Activated gamma-delta T cell treated with anti-CD3 and anti-CD28 coated beads, Interleukin-2, amount 50 U/mL, for 16 hours (primary cell): ENCODE measurements around the gene GRID1.
"Not testable (repeated sequence)": the region's sequence is repeated elsewhere in the genome, so short reads cannot be mapped to it uniquely, and the experiment has no call there.

Experiments used
- DNase-seq: peaks from one replicate; pipeline ENCODE4 v3.0.0-alpha.2; 2020; ENCODE audit warnings: low read depth

The GRID1 gene

GRCh38 chr10:85983051-85983450, 383.5 kb downstream of the GRID1 start:
- no peak for DNase-seq

- no peak for DNase-seq
Observed at GRCh38 chr10:85979598-85979997, 387.0 kb downstream of the GRID1 start.

GRCh38 chr10:85978566-85979358, 387.8 kb downstream of the GRID1 start:
- DNase-seq, result no peak

DNA sequence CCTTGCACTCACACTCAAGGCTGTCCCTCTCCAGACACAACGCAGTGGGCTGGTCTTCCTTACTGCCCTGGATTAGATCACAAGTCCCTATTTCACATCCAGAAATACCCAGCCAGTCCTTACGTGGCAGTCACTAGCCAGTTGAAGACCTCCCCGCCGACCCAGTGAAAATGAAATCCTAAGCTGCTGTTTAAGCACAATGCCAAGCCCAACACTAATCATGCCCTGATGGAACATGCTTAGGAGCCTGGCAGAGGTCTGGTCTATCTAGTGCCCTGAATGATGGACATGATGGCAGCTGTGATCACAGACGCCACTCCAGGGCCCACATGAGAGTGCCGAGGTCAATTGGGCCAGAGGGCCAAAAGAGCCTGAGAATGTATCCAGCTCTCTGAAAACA, 389.0 kb downstream of the GRID1 start:
- DNase-seq, result no peak

DNA sequence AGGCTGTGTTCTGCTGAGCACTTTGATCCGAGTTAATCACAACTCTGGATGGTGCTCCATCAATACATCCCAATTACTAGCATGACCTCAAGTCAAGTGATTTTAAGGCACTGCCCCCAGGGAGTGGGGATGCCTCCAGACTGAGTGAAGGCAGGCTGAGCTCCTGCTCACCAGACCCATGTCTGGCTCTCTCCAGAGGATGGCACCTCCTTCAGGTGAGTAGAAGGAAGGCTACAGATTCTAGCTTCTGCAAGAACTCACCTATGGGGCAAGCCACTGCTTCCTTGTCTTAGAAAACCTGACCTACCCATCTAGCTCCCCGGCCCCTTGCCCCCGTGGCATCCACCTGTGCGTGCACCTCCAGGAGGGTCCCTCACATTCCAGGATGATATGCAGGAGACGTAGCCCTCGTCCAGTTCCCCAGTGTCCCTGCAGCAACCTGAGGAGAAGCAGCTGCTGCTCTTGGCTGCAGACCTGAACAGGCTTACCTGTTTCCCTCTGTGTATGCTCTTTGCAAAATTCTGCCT, 390.3 kb downstream of the GRID1 start:
- DNase-seq, result no peak

GRCh38 chr10:85971494-85971893, 395.1 kb downstream of the GRID1 start:
- DNase-seq, result no peak

GRCh38 chr10:85967594-85967993, 399.0 kb downstream of the GRID1 start:
- no peak for DNase-seq

- no peak for DNase-seq
Observed at GRCh38 chr10:85961479-85962067, 405.0 kb downstream of the GRID1 start.

DNA sequence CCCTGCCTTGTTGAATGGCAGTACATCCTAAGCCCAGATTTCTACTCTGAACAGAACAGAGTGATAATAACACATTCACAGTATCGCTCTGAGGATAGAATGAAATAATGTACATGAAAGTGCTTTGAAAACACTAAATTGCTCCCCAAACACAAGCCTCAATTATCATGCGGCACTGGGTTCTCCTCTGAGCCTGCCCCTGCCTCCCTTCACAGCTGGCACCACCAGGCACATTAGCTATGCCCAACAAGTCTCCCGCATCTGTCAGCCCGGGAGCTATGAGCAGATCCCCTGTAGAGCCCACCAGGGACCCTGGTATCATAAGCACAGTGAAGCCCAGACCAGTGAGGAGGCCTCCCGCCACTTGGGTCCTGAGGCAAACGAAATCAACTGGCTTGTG, 405.5 kb downstream of the GRID1 start:
- DNase-seq, result no peak

GRCh38 chr10:85959239-85959638, 407.4 kb downstream of the GRID1 start:
- DNase-seq, result no peak

- DNase-seq, result no peak
Observed at GRCh38 chr10:85950921-85951320, 415.7 kb downstream of the GRID1 start.

GRCh38 chr10:85946713-85947326, 419.8 kb downstream of the GRID1 start:
- no peak for DNase-seq

GRCh38 chr10:85936161-85936560, 430.4 kb downstream of the GRID1 start:
- no peak for DNase-seq

DNA sequence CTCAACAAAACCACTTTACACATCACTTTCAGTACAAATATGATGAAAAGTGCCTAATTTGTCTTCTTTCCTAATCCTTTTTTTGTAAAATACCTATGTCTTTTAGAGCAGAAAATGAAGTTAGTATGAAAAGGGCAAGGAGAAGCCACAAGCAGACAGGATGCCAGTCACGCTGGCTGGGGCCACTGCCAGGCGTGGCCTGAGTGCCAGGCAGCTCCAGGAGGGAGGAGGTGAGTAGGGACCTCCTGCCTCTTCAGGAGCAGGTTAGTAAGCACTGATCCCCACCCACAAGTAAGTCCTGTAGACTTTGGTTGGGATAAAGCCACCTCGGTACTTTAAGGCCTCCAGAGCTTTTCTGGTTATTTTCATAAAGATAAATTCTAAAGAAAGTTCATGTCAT, 432.0 kb downstream of the GRID1 start:
- DNase-seq, result no peak

DNA sequence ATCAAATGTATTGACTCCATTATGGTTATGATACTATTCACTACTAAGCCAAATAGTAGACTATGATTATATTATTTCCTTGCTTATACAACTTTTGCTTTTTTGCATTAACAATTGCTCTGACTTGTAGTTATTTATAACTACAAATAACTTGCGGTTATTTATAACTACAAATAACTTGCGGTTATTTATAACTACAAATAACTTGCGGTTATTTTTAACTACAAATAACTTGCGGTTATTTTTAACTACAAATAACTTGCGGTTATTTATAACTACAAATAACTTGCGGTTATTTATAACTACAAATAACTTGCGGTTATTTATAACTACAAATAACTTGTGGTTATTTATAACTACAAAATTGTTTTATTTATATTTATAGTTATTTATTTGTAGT, 436.6 kb downstream of the GRID1 start:
- not testable (repeated sequence) for DNase-seq

DNA sequence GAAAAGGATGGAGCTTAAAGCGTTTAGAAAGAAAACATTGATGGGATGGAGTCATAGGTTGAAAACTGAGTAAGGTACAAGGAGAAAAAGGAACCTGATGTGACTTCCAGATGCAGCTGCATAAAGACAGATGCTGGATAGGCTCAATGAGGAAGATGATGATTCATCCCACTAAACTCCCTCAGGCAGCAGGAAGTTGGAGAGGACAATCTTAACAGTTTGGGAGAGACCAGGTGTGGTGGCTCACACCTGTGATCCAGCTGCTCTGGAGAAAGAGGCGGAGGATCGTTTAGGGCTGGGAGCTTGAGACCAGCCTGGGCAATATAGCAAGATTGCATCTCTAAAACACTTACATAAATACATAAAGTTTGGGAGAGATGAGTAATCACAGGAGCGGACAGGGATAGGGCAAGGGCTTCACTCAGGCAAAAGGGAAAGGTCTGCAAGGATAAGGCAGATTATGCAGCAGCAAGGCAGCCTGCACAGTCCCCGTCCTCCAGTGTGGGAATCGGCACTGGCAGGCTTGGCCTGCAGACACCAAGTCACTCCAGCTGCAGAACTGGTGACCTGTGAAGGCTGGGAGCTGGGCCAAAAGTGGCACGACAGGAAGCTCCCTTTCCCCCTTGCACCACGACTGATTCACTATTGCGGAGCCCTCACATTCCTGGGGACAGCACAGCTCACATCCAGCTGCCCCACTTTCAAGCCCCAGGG, 438.5 kb downstream of the GRID1 start:
- DNase-seq, result no peak

DNA sequence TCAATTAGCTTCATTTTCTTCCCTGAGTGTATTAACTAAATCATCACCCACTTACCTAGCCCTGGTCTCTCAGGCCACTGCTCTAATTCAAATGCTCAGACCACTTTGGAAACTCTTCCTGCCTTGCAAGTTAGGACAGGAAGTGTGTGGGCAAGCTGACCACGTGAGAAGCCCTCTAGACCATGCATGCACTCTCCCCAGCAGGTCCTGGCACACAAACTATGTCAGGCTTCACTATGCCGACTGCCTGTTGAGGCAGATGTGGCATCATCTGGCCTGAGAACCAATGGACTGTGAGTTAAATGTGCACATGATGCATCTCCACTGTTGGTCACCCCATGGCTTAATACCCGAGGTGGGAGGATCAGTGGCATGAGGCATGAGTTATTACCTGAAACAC, 439.6 kb downstream of the GRID1 start:
- DNase-seq, result no peak

DNA sequence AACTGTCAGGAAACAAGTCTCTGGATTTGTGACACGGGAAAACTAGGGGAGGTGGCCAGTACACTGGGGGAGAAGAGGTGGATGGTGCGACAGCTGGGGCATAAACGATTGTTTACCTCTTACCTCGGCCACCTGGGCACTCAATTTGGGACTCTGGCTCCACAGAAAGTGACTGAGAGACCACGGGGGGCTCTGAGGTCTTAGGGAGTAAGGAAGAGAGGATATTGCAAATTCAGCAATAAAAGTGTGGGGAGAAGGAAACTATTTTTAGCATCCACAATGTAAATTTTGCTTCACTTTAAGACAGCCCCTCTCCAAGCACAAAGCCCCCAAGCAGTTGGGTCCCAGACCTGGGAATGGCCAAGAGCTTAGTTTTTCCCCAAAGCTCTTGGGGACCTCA, 440.5 kb downstream of the GRID1 start:
- no peak for DNase-seq

DNA sequence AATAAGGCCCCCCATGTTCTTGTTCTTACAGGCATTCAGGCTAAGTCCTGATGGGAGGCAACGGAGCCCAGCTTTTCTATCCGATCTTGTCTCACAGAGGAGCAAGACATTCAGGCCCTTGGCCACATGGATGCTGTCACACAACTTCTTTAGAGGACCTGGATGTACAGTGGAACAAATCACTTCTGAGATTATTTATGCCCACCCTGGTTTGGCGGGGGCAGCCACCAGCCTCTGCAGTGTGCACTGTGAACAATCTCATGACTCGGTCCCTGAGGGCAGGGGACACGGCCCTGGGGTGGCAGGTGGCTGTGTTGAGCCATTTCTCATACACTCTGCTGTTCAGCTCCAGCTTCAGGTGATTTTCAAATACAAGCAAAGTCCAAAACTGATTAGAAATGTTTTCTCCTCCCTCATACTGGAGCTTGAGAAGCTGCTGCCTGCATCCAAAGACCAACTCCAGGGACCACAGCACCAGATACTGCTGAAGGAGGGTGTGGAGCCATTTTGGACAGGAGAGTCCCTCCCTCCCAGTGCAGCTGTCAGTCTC, 441.3 kb downstream of the GRID1 start:
- DNase-seq, result no peak

DNA sequence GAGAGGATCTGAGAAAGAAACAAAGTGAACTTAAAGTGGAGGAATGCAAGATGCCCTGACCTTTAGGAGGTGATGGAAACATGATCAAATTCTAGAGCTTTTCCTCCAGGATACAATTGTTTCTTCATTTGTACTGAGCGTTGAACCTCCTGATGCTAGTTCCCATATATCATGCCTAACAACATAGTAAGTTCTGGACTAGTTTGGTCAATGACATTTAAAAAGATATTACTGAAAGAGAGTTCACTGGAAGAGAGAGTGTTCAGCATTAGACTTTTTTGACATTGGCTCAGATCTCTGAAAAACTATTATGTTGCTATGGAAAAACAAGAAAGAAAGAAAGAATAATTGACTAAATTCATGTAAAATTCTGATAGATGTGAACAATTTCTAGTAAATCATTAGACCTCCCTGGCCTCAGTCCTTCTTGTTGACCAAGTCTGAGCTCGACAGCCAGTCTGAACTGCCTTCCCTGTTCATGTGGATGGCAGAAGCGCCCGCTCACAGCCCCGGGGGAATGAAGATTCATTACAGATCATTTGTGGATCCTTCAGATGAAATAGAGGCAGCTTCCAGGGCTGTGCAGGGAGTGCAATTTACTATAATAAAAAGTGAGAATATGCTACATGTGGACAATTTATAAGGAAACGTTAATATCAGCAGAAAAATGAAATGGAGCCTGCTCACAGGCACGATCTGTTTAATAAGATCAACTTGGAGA, 442.1 kb downstream of the GRID1 start:
- no peak for DNase-seq

GRCh38 chr10:85922356-85923129, 444.1 kb downstream of the GRID1 start:
- no peak for DNase-seq
